ENCODE data around the gene LMX1B.
"Not testable (repeated sequence)": the region's sequence is repeated elsewhere in the genome, so short reads cannot be mapped to it uniquely, and the experiment has no call there.

The LMX1B gene

DNA sequence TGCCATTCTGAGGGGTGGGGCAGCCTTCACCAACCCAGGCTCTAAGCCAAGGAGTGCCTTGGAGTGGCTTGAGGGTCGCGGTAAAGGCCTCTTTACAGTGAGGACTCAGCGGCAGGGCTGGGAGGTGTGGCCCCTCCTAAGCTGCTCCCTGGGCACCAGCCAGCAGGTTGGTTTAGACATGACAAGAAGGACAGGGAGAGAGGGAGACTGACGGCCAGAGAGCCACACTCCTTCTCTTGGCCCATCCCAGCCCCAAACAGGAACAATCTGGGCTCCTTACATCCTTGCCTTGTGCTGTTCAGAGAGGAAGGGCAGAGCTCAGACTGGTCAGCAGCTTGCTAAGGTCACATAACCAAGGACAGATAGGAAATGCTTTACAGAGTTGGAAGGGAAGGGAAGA lies 94.5 kb downstream of the LMX1B start:
- no peak for DNase-seq (ENCODE audit: low read depth)

DNA sequence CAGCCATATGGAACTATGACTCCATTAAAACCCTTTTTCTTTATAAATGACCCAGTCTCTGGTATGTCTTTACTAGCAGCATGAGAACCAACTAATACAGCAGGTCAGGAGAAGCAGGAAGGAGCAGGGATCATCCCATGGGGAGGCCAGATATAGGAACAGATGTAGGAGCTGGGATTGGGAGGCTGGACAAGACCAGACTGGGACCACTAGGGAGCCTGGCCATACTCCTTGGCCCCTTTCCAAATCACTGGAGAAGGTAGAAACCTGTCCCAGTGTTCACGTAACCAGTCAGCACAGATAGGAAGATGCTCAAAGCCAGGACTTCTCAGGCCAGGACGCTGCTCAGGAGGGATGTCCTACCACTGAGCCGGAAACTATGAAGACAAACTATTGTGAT lies 95.5 kb downstream of the LMX1B start:
- no peak for DNase-seq (ENCODE audit: low read depth)

DNA sequence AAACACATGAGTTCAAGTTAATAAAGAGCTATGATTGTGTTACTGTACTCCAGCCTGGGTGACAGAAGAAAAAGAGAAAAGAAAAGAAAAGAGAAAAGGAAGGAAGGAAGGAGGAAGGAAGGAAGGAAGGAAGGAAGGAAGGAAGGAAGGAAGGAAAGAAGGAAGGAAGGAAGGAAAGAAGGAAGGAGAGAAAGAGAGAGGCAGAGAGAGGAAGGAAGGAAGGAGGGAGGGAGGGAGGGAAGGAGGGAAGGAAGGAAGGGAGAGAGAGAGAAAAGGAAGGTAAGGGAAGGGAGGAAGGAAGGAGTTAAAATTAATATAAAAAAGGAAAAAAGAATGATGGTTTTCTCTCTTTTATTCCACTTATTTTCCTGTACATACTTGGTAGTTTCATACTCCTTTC lies 101.7 kb downstream of the LMX1B start:
- no peak for DNase-seq (ENCODE audit: low read depth)

DNA sequence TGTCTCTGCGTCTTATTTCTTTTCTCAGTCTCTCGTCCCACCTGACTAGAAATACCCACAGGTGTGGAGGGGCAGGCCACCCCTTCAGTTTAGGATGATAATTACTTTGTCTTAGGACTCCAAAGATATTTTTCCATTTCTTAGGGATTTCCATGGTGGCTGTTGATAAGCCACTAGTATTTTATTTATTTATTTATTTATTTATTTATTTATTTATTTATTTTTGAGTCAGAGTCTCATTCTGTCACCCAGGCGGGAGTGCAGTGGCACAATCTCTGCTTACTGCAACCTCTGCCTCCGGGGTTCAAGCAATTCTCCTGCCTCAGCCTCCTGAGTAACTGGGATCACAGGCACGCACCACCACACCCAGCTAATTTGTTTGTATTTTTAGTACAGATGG lies 103.7 kb downstream of the LMX1B start:
- DNase-seq (ENCODE audit: low read depth): not testable (repeated sequence)

DNA sequence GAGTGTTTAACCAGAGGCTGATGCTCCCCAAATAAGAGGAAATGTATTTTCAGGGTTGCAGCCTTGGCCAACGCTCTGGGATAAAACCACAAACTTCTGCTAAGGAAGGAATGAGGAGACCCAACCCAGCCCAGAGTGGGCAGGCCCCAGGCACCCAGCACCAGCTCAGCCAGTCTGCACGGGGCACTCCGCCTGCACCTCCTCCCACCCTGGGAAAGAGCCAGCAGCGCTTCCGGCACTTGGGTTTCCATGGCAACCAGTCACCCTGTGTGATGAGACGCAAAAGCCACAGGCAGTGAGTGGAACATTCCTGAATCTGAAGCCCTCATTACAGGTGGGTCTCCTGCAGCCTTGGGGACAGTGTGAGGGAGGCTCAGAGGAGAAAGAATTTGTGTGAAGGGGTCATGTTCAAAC lies 105.9 kb downstream of the LMX1B start:
- DNase-seq (ENCODE audit: low read depth): peak; percentile 86

DNA sequence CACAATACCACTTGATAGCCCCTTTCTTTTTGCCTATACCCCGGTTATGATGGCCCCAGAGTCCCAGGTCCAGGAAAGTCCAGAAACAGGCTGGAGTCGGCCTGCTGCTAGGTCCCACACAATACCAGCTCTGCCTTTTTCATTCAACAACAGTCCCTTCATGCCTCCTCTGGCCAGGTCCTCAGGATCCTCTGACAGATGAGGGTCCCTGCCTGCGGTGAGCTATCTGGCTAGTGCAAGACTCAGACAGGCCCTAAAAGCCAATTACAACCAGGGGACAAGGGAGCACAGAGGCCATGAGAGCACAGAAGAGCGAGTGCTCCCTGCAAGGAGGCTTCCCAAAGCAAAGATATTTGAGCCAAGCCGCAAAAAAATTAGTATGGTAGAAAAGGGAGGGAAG lies 106.3 kb downstream of the LMX1B start:
- DNase-seq (ENCODE audit: low read depth): no peak

DNA sequence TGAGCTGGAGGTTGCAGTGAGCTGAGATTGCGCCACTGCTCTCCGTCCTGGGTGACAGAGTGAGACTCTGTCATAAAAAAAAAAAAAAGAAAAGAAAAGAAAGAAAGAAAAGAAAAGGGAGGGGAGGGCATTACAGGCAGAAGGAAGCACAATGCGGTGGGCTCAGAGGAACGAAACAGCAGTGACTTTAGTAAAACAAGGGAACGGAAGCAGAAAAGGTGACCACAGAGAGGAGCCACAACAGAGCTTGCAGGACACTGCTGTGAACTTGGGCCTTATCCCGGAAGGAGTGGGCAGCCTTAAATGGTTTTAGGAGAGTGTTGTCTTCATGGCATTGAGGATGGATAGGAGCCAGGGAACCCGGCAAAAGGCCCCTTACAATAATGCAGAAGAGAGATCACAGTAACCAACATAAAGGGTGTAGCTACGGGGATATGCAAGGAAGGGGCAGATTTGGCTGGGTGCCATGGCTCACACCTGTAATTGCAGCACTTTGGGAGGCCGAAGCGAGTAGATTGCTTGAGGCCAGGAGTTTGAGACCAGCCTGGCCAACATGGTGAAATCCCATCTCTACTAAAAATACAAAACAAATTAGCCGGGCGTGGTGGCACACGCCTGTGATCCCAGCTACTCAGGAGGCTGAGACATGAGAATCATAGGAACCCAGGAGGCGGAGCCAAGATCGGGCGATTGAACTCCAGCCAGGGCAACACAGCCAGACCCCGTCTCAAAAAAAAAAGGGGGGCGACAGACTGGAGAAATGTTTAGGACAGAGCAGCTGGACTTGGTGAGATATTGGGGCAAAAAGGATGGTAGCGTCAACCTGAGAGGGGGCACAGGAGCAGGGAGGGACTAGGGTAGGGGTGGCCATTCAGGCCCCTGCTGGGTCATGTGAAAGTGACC lies 107.2 kb downstream of the LMX1B start:
- DNase-seq (ENCODE audit: low read depth): no peak

DNA sequence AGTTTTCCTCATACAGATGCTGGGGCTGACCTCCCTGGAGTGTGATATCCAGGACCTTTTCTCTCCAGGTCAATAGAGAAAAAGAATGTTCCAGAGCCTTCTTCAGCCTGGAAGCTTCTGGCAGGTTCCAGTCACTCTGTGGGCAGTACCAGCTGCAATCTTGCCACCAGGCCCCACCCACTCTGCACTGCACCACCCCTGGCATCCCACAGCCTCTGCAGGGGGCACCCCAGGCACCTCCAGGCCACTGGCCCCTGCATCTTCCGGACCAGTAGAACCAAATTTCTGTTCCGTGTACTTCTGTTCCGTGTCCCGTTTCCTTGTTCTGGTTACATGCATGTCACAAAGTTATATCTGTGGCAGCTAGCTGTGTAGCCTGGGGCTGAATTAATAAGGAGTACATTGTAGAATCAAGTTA lies 107.8 kb downstream of the LMX1B start:
- no peak for DNase-seq (ENCODE audit: low read depth)

DNA sequence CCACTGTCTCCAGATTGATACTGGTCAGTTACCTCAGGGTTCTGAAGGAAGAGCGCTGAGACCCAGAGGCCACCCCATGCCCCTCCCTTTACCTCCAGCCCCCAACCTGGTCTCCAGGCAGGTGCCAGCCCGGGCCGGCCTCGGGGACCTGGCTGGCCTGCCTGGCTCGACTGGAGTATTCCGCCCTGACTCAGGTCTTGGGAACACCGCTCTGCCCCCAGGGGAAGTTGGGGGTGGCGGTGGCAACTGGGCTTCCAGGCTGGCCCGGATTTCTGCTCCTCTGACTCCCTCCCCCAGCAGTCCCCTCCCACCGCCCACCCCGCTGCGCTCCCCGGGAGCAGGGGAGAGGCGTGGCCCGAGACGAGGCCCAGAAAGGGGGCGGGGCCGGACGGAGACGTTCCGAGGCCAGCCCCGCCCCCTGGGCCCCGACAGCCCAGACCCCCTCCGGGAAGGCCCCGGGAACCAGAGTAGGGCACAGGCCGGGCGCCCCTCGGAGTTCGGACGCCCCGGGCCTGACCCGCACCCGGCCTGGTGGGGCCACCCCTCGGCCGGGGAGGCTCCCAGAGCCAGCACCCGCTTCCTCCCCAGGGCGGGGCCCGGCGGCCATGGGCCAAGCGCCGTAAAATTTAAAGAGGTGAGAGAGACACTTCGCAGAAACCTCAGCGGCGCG lies 108.7 kb downstream of the LMX1B start:
- DNase-seq (ENCODE audit: low read depth): peak; percentile 86

DNA sequence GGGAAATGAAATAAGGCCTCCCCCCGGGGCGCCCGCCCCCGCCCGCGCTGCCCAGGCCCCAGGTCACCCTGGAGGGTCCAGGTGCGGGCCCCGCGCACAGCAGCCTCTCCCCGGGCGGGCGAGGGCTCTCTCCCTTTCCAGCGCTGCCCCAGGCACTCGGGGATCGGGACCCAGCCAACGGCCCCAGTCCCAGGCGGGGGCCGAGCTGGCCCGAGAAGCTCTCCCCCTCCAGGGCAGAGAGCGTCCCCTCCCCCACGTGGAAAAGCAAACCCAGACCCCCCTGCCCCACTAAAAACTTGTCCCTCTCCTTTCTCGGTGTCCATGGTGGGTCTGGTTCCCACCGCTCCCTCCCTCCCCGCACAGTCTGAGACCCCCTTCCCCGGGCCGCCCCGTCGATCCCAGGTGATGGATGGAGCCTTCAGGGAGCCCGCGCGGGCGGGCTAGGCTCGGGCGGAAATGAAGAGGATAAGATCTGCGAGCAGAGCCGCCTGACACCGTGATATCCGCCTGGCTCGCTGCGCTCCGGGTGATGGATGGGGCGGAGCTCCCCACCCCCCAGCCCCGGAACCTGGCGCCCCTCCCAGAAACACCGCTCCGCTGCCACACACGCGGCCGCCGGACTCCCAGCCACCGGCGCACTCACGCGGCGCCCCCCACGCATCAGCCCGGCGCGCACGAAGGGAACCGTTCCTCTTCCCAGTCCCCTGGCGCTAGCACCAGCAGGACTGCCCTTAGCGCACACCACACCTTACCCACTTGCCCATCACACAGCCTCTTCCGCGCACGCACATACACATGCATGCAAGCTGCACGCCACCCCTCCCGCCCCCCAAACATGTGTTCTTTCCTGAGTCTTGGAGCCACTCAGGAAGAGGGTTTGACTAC lies 109.4 kb downstream of the LMX1B start:
- peak; percentile 58 for DNase-seq (ENCODE audit: low read depth)

DNA sequence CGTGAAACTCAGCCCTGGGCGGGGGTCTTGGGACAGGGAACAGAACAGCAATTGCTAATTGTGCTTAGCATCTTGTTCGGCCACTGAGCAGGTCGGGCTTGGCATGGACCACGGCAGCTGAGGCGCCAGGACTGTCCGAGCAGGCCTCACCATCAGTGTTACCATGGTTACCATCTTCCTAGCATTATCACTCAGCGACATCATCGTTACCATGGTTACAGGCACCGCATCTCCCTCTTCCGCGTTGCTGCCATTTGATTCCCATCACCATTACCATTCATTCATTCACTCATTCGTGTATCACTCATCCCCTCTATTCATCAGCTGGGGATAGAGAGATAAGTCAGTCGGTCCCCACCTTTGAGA lies 110.1 kb downstream of the LMX1B start:
- no peak for DNase-seq (ENCODE audit: low read depth)

DNA sequence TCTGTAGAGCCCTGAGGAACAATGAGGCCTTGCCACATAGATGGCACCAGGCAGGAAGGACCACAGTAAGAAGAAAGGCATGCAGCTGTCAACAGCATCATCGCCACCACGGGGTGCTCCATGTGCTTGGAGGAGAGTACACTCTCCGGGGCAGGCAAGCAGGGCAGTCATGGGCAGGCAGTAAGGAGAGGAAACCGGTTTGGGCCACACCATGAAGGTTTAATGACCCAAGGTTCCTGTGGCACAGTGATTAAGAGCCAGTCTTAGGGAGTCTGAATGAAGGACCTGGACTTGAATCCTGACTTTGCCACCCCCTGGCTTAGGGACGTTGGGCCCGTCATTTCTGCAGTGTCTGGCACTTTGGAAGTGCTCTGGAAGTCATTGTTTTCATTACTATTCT lies 110.5 kb downstream of the LMX1B start:
- no peak for DNase-seq (ENCODE audit: low read depth)

DNA sequence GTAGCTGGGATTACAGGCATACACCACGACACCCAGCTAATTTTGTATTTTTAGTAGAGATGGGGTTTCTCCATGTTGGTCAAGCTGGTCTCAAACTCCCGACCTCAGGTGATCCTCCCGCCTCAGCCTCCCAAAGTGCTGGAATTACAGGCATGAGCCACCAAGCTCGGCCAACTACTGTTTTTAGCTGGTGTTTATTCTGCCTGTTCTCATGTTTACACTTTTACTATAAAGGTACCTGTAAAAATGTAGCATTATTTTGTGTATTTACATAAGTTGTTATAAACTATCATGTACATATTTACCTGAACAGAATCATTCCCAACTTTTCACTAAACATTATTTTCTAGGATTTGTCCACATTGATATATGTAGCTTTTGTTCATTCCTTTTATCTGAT lies 111.8 kb downstream of the LMX1B start:
- DNase-seq (ENCODE audit: low read depth): not testable (repeated sequence)

DNA sequence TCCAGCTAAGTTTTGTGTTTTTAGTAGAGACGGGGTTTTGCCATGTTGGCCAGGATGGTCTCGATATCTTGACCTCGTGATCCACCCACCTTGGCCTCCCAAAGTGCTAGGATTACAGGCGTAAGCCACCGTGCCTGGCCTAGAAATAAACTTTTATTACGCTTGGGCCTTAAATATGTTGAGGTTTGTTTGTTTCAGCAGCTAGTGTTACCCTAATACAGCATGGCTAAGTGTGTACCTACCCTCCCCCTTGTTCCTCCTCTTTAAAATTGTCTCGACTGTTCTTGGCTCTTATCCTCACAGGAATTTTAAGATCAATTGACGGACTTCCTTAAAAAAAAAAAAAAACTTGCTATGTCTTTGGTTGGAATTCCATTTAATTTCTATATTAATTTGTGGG lies 114.5 kb downstream of the LMX1B start:
- DNase-seq (ENCODE audit: low read depth): not testable (repeated sequence)

DNA sequence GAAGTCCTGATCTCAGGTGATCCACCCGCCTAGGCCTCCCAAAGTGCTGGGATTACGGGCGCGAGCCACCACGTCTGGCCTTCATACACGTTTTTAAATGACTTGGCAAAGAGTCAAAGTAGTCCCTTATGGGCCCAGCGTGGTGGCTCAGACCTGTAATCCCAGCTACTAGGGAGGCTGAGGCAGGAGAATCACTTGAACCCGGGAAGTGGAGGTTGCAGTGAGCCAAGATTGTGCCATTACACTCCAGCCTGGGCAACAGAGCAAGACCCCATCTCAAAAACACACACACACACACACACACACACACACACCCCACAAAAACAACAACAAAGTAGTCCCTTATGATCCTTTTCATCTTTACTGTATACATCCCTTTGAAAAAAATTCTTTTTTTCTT lies 116.9 kb downstream of the LMX1B start:
- not testable (repeated sequence) for DNase-seq (ENCODE audit: low read depth)

DNA sequence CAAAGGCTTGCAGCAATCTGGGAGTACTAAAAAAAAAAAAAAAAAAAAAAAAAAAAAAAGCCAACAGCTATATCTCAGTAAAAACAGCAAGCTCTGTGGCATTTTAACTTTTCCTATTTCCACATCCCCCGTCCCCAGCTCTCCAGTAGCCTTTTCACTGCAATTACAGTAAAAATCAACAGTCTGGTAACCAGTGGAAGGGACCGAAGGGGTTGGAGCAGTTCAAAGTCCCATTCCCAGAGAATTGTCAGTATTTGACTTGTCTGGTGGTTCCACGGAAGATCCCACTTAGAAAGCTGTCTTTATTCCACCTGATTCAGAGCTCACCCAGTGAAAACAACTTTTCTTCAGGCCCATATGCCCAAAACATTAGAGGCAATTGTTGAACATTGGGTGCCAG lies 119.3 kb downstream of the LMX1B start:
- no peak for DNase-seq (ENCODE audit: low read depth)

DNA sequence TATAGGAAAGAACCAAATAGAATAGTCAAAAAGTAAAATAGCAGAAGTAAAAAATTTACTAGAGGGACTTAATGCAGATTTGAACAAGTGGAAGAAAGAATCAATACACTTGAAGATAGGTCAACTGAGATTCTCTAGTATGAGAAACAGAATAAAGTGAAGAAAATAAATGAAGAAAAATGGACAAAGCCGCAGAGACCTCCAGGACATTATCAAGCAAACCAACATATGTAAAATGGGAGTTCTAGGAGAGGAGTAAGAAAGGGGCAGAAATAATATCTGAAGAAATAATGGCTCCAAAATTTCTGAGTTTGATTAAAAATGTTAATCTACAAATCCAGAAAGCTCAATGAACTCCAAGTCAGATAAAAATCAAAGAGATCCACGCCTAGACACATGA lies 121.1 kb downstream of the LMX1B start:
- DNase-seq (ENCODE audit: low read depth): no peak

DNA sequence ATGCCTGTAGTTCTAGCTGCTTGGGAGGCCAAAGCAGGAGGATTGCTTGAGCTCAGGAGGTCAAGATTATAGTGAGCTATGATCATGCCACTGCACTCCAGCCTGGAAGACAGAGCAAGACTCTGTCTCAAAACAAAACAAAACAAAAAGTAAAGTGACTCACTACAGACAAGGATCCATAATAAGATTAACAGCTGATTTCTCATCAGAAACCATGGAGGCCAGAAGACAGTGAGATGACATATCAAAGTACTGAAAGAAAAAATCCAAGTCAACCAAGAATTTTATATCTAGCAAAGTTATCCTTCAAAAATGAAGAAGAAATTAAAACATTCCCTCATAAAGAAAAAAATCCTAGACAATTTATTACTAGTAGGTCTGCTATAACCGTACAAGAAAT lies 121.8 kb downstream of the LMX1B start:
- no peak for DNase-seq (ENCODE audit: low read depth)

DNA sequence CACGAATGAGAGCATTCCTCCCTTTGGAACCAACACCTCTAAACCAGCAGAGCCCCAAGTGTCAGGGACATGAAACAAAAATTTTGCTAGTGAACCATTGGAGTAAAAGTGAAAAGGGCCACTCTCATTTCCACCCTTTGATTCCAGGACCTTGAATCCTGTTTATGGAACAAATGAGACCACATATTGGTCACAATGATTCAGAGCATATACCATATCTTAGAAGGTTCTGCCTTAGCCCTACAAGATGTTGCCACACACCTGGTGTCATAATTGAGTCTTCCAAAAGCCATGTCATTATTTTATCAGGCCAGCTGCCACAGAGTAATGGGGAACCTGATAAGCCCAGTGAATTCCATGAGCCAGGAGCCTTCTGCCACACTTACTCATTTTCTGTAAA lies 124.8 kb downstream of the LMX1B start:
- DNase-seq (ENCODE audit: low read depth): no peak

DNA sequence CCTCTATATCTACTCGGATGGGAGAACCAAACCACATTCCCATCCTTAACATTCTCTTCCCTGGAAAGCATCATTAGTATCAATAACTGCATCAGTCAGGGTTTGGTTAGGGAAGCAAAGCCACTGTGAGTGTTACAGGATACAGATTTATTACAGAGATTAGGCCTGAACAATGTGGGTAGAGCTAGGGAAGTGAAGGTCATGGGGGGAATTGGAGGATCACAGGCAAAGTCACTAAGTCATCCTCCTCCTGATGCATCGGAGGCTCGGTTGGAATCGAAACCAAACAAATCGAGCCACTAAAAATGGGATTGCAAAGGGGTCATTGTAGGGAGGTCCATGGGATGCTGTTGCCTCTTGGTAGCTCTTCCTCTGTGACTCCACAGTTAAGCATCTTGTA lies 129.3 kb downstream of the LMX1B start:
- DNase-seq (ENCODE audit: low read depth): no peak

DNA sequence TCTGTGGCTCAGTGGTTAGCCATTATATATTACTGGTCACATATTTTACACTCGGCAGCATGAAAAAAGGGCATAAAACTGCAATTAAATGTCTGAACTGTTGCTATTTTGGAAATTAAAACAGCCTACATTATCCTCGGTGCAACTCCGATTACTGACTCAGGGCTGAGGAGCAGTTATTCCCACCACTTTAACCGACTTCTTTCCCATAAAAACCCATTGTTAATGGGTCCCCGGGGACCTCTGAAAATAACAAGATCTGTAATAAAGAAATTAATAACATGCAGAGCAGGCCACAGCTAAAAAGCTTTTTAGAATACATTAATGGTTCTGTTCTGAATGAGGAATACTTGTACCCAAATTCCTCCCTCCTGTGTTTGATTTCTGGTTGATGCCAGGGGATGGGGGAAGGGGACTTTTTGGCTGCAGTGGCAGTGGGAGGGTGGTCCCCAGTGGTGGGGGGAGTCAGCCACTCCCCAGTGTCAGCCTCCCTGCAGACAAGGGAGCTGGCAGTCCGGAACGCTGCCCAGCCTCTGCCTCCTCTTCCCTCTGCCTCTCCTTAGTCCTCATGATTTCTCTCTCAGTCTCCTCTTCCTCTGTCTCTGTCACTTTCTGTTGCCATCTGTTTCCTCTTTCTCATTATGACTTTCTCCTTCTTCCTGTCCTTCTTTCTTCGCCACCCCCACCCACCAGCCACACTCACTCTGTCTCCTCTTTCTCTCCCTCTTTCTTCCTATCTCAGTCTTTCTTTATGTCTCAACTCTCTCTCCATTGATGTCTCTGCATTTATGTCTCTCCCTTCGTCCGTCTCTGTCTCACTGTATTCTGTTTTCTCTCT lies 132.1 kb downstream of the LMX1B start:
- DNase-seq (ENCODE audit: low read depth): no peak

Measured in stimulated activated CD8-positive, alpha-beta memory T cell treated with anti-CD3 and anti-CD28 coated beads, Interleukin-12 subunit alpha, Interleukin-12 subunit beta, amount 100 ng/mL, for 1 hour (primary cell).